ENCODE results near the gene NMUR1. TPM values are rescaled to one million over a fixed set of nuclear protein-coding genes. Genes with fewer than 3 reads are reported as not detected.

NMUR1 gene
- total RNA-seq, 1 donor from 2014 or later: not detected

DNA sequence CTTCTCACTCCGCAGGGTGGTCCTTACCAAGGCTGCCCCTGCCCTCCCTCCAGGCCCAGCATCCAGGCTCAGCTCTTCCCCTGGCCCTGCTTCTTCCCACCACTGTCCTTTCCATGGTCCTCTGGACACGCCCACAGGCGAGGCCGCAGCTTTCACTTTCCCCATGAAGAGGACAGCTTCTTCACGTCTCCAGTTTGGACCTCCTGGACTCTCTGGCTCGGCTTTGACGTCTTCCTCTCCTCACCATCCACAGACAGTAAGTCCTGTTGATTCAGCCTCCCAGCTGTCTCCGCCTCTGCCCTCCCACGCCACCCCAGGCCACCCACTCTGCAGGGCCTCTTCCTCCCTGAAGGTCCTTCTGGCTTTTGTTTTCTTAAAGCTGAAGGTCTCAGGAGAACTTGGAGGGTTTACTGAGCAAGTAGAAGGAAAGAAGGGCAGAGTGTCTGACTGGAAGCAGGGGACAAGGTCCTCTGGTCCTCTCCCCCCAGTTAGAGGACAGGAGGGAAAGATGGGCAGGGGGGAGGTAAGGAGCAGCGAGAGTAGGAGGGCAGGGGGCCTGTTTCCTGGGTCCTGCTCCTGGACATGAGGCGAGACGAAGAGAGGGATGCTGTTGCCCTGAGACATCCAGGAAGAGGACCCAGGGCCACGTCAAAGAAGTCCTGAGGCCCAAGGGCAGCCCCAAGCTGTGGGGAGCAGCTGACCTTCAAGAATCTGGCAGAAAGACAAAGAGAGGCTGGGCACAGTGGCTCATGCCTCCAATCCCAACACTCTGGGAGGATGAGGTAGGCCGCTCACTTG, 24.7 kb upstream of the NMUR1 start:
- DNase-seq (ENCODE audit: low read depth in 2 of 2): peak; percentile 30 to 78

- DNase-seq (ENCODE audit: low read depth in 2 of 2): peak; percentile 38 to 59
Observed at GRCh38 chr2:231554327-231554726, 24.1 kb upstream of the NMUR1 start.

DNA sequence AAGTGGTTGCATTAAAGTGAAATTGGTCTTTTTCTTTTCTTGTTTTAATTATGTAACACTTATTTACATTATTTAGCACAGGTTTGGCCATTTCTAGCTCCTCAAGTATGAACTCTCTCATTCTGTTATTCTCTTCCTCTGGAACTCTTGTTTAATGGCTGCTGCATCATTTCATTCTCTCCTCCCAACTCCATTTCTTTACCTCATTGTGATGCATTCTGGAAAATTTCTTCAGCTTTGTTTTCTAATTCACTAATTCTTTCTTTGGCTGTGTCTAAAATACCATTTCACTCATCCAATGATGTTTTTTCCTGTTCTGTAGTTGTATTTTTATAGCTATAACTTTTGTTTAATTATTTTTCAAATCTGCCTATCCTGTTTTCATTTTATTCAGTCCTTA, 22.5 kb upstream of the NMUR1 start:
- DNase-seq (ENCODE audit: low read depth in 2 of 2): no peak

GRCh38 chr2:231549446-231550239, 19.4 kb upstream of the NMUR1 start:
- peak; percentile 66 to 69 for DNase-seq (ENCODE audit: low read depth in 2 of 2)

GRCh38 chr2:231548752-231549151, 18.5 kb upstream of the NMUR1 start:
- DNase-seq (ENCODE audit: low read depth in 2 of 2): no peak

DNA sequence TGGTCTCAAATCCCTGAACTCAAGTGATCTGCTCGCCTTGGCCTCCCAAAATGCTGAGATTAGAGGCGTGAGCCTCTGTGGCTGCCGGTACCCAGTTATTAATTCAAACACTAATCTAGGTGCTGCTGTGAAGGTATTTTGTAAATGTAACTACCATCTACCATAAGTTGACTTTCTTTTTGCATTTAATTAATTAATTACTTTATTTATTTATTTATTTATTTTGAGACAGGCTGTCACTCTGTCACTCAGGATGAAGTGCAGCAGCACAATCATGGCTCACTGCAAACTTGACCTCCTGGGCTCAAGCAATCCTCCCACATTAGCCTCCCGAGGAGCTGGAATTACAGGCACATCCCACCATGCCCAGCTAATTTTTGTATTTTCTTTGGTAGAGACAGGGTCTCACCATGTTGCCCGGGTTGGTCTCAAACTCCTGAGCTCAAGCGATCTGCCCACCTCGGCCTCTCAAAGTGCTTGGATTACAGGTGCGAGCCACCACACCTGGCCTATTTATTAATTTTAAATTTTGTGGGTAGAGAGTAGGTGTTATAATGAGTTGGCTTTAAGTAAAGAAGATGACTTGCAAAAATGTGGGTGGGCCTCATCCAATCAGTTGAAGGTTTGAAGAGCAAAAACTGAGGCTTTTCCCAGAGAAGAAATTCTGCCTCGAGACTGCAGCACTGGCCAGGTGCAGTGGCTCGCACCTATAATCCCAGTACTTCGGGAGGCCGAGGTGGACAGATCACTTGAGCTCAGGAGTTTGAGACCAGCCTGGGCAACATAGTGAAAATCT, 17.3 kb upstream of the NMUR1 start:
- DNase-seq (ENCODE audit: low read depth in 2 of 2): no peak

GRCh38 chr2:231546014-231546715, 15.9 kb upstream of the NMUR1 start:
- DNase-seq (ENCODE audit: low read depth in 2 of 2): no peak

GRCh38 chr2:231545105-231545902, 15.1 kb upstream of the NMUR1 start:
- DNase-seq (ENCODE audit: low read depth in 2 of 2): peak; percentile 46 to 95

GRCh38 chr2:231542136-231542535, 11.9 kb upstream of the NMUR1 start:
- DNase-seq (ENCODE audit: low read depth in 2 of 2): peak in 1 of 2 donors; percentile 90

DNA sequence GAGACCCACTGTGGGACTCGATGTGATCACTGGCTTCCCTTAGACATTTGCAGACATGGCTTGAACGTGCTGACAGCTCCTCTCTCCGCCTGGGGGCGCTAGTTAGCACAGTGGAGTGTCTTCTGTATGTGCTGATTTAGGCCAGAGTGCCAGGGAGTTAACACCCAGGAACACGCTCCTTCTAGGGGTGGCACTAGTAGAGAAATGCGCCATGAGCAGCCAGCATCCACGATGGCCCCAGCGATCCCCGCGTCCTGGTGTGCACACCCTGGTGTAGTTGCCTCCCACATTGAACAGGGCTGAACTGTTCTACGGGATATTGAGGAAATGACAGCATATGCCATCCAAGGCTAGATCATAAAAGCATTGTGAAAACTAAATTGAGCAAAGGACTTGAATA, 11.4 kb upstream of the NMUR1 start:
- DNase-seq (ENCODE audit: low read depth in 2 of 2): peak; percentile 45 to 83

- no peak for DNase-seq (ENCODE audit: low read depth in 2 of 2)
Observed at GRCh38 chr2:231539991-231540390, 9.7 kb upstream of the NMUR1 start.

- DNase-seq (ENCODE audit: low read depth in 2 of 2): no peak
Observed at GRCh38 chr2:231535961-231536360, 5.7 kb upstream of the NMUR1 start.

- DNase-seq (ENCODE audit: low read depth in 2 of 2): no peak
Observed at GRCh38 chr2:231533777-231534125, 3.5 kb upstream of the NMUR1 start.

- no peak for DNase-seq (ENCODE audit: low read depth in 2 of 2)
Observed at GRCh38 chr2:231533086-231533776, 3.0 kb upstream of the NMUR1 start.

DNA sequence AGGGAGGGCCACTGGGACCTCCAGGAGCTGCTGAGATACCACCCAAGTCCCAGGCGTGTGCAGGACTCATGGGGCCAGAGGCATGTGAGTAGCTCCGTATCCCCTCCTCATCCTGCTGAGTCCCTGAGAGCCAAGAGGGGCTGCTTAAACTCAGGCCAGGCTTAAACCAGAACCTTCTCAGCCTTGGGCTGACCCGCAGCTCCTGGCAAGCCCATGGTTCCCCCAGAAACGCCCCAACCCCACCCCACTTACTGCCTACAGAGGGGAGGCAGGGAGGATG, 2.5 kb upstream of the NMUR1 start:
- DNase-seq (ENCODE audit: low read depth in 2 of 2): no peak

DNA sequence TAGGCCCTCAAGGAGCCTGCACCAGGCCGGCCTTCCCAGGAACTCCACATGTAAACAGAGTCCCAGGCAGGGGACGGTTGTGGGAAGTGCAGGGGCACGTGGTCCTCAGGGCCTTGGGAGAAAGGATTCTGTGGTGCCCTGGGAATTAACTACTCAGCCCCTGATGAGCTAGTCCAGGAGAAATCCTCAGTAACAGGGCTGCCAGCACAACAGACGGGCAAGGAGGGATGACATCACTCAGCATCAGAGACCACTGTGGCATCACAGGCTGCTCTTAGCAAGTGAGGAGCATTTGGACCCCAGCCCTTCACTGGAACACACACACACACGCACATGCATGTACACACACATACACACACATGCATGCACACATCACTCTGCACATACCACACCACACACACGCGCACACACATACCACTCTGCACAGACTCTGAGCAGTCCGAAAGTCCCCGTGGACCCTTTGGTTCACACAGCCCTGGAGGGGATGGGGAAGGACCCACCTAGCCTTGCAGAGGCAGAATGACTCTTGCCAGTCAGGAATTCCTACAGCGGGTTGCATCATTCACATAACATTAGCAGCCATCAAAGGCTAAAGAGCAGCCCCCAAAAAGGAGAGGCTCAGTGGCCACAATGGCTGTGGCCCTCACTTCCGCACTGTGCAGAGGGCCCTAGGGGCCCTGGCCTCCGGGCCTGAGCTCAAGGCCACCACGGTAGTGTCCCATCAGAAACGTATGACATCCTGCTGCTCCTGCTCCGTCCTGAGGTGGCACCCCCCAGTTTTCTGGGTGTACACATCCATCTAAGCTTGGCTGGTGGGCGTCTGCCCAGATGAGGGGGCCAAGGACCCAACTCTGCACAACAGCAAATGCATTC, 1.9 kb upstream of the NMUR1 start:
- DNase-seq (ENCODE audit: low read depth in 2 of 2): no peak

- DNase-seq (ENCODE audit: low read depth in 2 of 2): no peak
Observed at GRCh38 chr2:231531466-231531865, 1.2 kb upstream of the NMUR1 start.

GRCh38 chr2:231528636-231529030, 1.6 kb downstream of the NMUR1 start:
- DNase-seq (ENCODE audit: low read depth in 2 of 2): no peak

DNA sequence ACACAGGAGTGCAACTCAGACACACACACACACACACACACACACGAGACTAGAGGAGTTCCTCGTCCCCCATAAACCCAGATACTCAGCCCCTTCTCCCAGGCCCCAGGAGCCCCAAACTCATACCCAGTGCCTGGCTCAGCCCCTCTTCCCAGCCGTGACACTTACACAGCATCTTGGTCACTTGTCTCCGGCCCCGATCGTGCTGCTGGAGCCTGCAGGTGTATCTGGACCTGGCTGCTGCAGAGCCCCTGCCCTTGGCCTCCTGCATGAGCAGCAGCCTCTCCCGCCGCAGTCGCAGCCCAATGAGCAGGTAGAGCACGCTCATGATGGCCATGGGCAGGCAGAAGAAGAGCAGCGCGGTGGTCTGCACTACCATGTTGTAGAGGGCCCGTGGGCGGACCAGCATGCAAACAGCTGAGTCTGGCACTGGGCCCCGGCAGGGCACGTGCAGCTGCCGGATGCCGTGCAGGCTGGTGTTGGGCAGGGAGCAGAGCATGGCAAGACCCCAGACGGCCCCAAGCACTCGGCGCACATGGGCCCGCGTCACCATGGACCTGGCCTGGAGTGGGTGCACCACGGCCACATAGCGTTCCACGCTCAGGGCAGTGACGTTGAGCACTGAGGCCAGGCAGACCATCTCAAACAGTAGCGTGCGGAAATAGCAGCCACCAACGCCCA, 2.1 kb downstream of the NMUR1 start:
- DNase-seq (ENCODE audit: low read depth in 2 of 2): no peak
